HCT116 (cell line): Measurements from ENCODE around the gene HOXD11.

ENCODE experiments used
- CEBPB ChIP-seq: IDR thresholded peaks from 2 replicates; pipeline ENCODE4 v1.6.1; 2012; ENCODE audit warnings: low read depth
- CTCF ChIP-seq, 3 experiments: fragments of 200-600 bp in 1 of 3; sonication (generic) in 1 of 3; IDR thresholded peaks in 2 of 3; conservative IDR thresholded peaks in 1 of 3; 2 replicates each; pipeline ENCODE4 v1.5.1; 2012 to 2017; ENCODE audit warnings: low read depth in 2 of 3, low read length in 2 of 3, antibody characterized with exemption in 1 of 3, borderline replicate concordance in 1 of 3, control low read depth in 1 of 3, mild to moderate bottlenecking in 1 of 3, mixed read lengths in 1 of 3, mixed run types in 1 of 3, moderate library complexity in 1 of 3; ENCODE audit not compliant: insufficient read depth in 1 of 3
- EZH2 ChIP-seq: fragments of 200-600 bp; sonication (generic); IDR thresholded peaks from 2 replicates; pipeline ENCODE4 v1.6.1; 2017; ENCODE audit warnings: antibody characterized with exemption, mixed run types
- EZH2phosphoT487 ChIP-seq: fragments of 200-600 bp; IDR thresholded peaks from 2 replicates; pipeline ENCODE4 v1.6.1; 2018; ENCODE audit warnings: antibody characterized with exemption, borderline replicate concordance
- JUND ChIP-seq: IDR thresholded peaks from 2 replicates; pipeline ENCODE4 v1.6.1; 2012
- MAX ChIP-seq: IDR thresholded peaks from 2 replicates; pipeline ENCODE4 v1.6.1; 2012
- POLR2A ChIP-seq: IDR thresholded peaks from 2 replicates; pipeline ENCODE4 v1.7.0; 2011; ENCODE audit warnings: borderline replicate concordance; ENCODE audit not compliant: insufficient read depth, insufficient read length; ENCODE audit errors: extremely low read depth
- POLR2AphosphoS5 ChIP-seq: IDR thresholded peaks from 2 replicates; pipeline ENCODE4 v1.6.1; 2011; ENCODE audit warnings: mild to moderate bottlenecking, low read depth, low read length, moderate library complexity
- RAD21 ChIP-seq: IDR thresholded peaks from 2 replicates; pipeline ENCODE4 v1.6.1; 2012; ENCODE audit warnings: low read depth, mild to moderate bottlenecking
- REST ChIP-seq: IDR thresholded peaks from 2 replicates; pipeline ENCODE4 v1.6.1; 2012; ENCODE audit warnings: low read depth
- SIN3A ChIP-seq: IDR thresholded peaks from 2 replicates; pipeline ENCODE4 v1.6.1; 2012; ENCODE audit warnings: low read depth
- YY1 ChIP-seq: IDR thresholded peaks from 2 replicates; pipeline ENCODE4 v1.6.1; 2011; ENCODE audit warnings: low read length, low read depth, moderate library complexity, mild to moderate bottlenecking; ENCODE audit not compliant: insufficient replicate concordance; ENCODE audit errors: extremely low read depth

- TF ChIP-seq CTCF (IDR thresholded peaks at IDR 0.05 in 2 of 3, conservative IDR thresholded peaks at IDR 0.05 in 1 of 3; ENCODE audit: borderline replicate concordance in 1 of 3, insufficient read depth in 1 of 3, low read depth in 2 of 3, low read length in 2 of 3) (no peak), CEBPB (no peak), POLR2A (no peak), MAX (no peak), JUND (no peak), SIN3A (no peak), POLR2AphosphoS5 (no peak), REST (no peak), EZH2phosphoT487 (no peak), YY1 (no peak), RAD21 (no peak), EZH2 (no peak)
Observed at GRCh38 chr2:176098366-176099158, 8.5 kb upstream of the HOXD11 start.
